SJSA1 (cell line): Measurements from ENCODE around the gene KRT75. TPM values are rescaled to one million over a fixed set of nuclear protein-coding genes. Genes with fewer than 3 reads are reported as not detected.

Experiments used
- DNase-seq, 2 experiments: peaks; one replicate each; pipeline ENCODE4 v3.0.0-alpha.2; 2015 to 2020; ENCODE audit warnings: low spot score in 2 of 2, low read depth in 1 of 2
- H3K27ac ChIP-seq: fragments of 250-450 bp; sonication (Bioruptor Pico); 2 replicates; pipeline ENCODE4 v1.5.1; 2020; ENCODE audit warnings: mild to moderate bottlenecking, moderate library complexity
- H3K27me3 ChIP-seq: fragments of 250-450 bp; sonication (Bioruptor Pico); replicated peaks from 2 replicates; pipeline ENCODE4 v1.5.1; 2020; ENCODE audit warnings: mild to moderate bottlenecking, moderate library complexity
- H3K36me3 ChIP-seq: fragments of 250-450 bp; sonication (Bioruptor Pico); 2 replicates; pipeline ENCODE4 v1.5.1; 2020; ENCODE audit warnings: mild to moderate bottlenecking
- H3K4me1 ChIP-seq: fragments of 250-450 bp; sonication (Bioruptor Pico); replicated peaks from 2 replicates; pipeline ENCODE4 v1.6.1; 2021; ENCODE audit warnings: mild to moderate bottlenecking
- H3K4me3 ChIP-seq: fragments of 250-450 bp; sonication (Bioruptor Pico); 2 replicates; pipeline ENCODE4 v1.5.1; 2020; ENCODE audit warnings: mild to moderate bottlenecking
- H3K9me3 ChIP-seq: fragments of 250-450 bp; sonication (Bioruptor Pico); replicated peaks from 2 replicates; pipeline ENCODE4 v1.5.1; 2020; ENCODE audit warnings: mild to moderate bottlenecking
- total RNA-seq: library from RNA; depleted of rRNA; stranded (reverse); fragments of >200 nt; shearing (Covaris generic); gene quantifications from 2 replicates; pipeline ENCODE4 v1.2.3, GENCODE V29; 2014

The KRT75 gene
- total RNA-seq, 1 experiment from 2014 or later: not detected

- Histone ChIP-seq H3K36me3 (no peaks in the 10 kb centered on the region), H3K4me3 (no peak overlapping the region), H3K27ac (no peak overlapping the region), H3K27me3 (peaks cover 7% of the 10 kb centered on the region; the same call in 1 of the 2 replicates), H3K4me1 (no peaks in the 10 kb centered on the region), H3K9me3 (no peaks in the 10 kb centered on the region)
- DNase-seq: no peak
Observed at GRCh38 chr12:52402377-52402776, 31.8 kb downstream of the KRT75 start.

DNA sequence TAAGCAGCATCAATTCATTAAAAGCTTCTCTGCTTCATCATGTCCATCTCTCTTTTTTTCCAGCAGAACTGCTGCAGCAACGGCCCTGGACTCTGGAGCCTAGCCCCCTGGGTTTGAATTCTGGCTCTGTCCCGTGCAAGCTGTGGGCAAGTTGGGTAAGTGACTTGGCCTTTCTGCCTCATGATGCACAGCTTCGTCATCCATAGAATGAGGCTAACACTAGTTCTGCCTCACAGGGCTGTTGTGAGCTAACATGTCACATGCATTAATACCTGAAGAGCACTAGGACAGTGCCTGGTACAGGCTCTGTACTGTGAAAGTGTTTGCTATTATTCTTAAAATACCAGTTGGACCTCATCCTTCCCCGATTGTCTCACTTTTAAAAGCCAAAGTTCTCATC is 32.2 kb downstream of the KRT75 start:
- H3K27me3 ChIP-seq: peaks cover 4% of the 10 kb centered on the region; the same call in 1 of the 2 replicates
- H3K4me3 ChIP-seq: no peak overlapping the region
- no peak for DNase-seq
- H3K4me1 ChIP-seq: no peaks in the 10 kb centered on the region
- H3K9me3 ChIP-seq: no peaks in the 10 kb centered on the region
- no peak overlapping the region for H3K27ac ChIP-seq
- H3K36me3 ChIP-seq: no peaks in the 10 kb centered on the region

- H3K27me3 ChIP-seq: peaks cover 4% of the 10 kb centered on the region; the same call in 1 of the 2 replicates
- H3K27ac ChIP-seq: no peak overlapping the region
- no peaks in the 10 kb centered on the region for H3K36me3 ChIP-seq
- H3K9me3 ChIP-seq: no peaks in the 10 kb centered on the region
- DNase-seq: no peak
- H3K4me3 ChIP-seq: no peak overlapping the region
- no peaks in the 10 kb centered on the region for H3K4me1 ChIP-seq
Observed at GRCh38 chr12:52401526-52401925, 32.6 kb downstream of the KRT75 start.

- Histone ChIP-seq H3K36me3 (no peaks in the 10 kb centered on the region), H3K4me1 (no peaks in the 10 kb centered on the region), H3K4me3 (no peak overlapping the region), H3K27ac (no peak overlapping the region), H3K9me3 (no peaks in the 10 kb centered on the region), H3K27me3 (peaks cover 8% of the 10 kb centered on the region)
- no peak for DNase-seq
Observed at GRCh38 chr12:52400906-52401305, 33.3 kb downstream of the KRT75 start.

- no peak overlapping the region for H3K4me3 ChIP-seq
- DNase-seq: no peak
- H3K9me3 ChIP-seq: no peaks in the 10 kb centered on the region
- H3K27me3 ChIP-seq: peaks cover 4% of the 10 kb centered on the region
- no peaks in the 10 kb centered on the region for H3K4me1 ChIP-seq
- no peaks in the 10 kb centered on the region for H3K36me3 ChIP-seq
- no peak overlapping the region for H3K27ac ChIP-seq
Observed at GRCh38 chr12:52399756-52400155, 34.4 kb downstream of the KRT75 start.

GRCh38 chr12:52398176-52398575 is 36.0 kb downstream of the KRT75 start:
- H3K9me3 ChIP-seq: no peaks in the 10 kb centered on the region
- no peak for DNase-seq
- peaks cover 4% of the 10 kb centered on the region for H3K27me3 ChIP-seq
- H3K4me1 ChIP-seq: no peaks in the 10 kb centered on the region
- no peak overlapping the region for H3K4me3 ChIP-seq
- H3K36me3 ChIP-seq: no peaks in the 10 kb centered on the region
- H3K27ac ChIP-seq: no peak overlapping the region

DNA sequence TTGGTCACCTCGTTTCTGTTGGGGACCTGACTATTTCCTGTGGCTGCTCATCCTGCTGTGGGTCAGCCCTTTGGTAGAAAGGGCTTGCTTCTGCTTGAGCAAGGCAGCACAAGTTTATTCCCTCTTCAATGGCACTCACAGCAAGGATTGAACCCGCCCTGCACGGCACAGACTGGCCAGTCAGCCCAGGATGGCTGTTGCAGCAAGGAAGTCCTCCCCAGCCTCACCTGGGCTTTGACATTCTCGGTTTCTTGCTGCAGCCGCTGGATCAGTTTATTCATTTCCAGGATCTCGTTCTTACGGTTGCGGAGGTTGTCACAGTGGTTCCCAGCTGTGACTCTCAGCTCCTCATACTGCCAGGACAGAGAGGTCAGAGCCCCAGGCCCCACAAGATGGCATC is 37.5 kb downstream of the KRT75 start:
- Histone ChIP-seq H3K4me3 (no peak overlapping the region), H3K27ac (no peak overlapping the region), H3K4me1 (no peaks in the 10 kb centered on the region), H3K36me3 (no peaks in the 10 kb centered on the region), H3K9me3 (no peaks in the 10 kb centered on the region), H3K27me3 (peaks cover 4% of the 10 kb centered on the region)
- no peak for DNase-seq

GRCh38 chr12:52395761-52396434 is 38.3 kb downstream of the KRT75 start:
- Histone ChIP-seq H3K9me3 (no peaks in the 10 kb centered on the region), H3K27ac (no peak overlapping the region), H3K36me3 (no peaks in the 10 kb centered on the region), H3K27me3 (peaks cover 4% of the 10 kb centered on the region), H3K4me1 (no peaks in the 10 kb centered on the region), H3K4me3 (no peak overlapping the region)
- no peak for DNase-seq

DNA sequence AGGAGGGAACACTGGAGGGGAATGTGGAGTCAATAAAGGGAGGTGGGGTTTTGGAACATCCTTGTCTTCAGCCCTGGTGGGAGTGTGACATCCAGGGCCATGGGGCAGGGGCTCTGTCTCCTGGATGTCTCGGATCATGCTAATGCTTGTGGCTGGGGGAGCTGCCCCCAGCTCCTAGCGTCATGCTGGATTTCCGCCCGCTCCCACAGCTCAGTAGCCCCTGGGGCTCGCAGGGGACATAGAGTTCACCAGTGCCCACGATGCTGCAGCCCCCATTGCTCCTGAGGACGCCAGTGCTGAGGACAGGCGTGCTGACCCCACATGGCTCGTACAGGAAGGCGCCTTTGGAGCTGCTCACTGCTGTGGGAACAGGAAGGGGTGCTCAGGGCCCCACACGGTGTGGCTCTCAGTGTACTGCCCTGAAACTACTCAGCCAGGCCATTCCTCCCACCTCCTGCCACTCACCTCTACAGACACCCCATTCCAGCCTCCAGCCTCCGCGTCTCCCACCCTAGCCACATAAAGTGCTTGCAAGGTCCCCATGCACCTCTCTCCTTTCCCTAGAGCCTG is 39.2 kb downstream of the KRT75 start:
- no peaks in the 10 kb centered on the region for H3K9me3 ChIP-seq
- H3K36me3 ChIP-seq: no peaks in the 10 kb centered on the region
- no peak overlapping the region for H3K4me3 ChIP-seq
- peaks cover 4% of the 10 kb centered on the region for H3K27me3 ChIP-seq
- no peak overlapping the region for H3K27ac ChIP-seq
- H3K4me1 ChIP-seq: no peaks in the 10 kb centered on the region
- DNase-seq: no peak

GRCh38 chr12:52392465-52393007 is 41.6 kb downstream of the KRT75 start:
- H3K9me3 ChIP-seq: no peaks in the 10 kb centered on the region
- H3K36me3 ChIP-seq: no peaks in the 10 kb centered on the region
- DNase-seq: no peak
- H3K4me3 ChIP-seq: no peak overlapping the region
- peaks cover 22% of the 10 kb centered on the region for H3K27me3 ChIP-seq
- H3K27ac ChIP-seq: no peak overlapping the region
- H3K4me1 ChIP-seq: no peaks in the 10 kb centered on the region

DNA sequence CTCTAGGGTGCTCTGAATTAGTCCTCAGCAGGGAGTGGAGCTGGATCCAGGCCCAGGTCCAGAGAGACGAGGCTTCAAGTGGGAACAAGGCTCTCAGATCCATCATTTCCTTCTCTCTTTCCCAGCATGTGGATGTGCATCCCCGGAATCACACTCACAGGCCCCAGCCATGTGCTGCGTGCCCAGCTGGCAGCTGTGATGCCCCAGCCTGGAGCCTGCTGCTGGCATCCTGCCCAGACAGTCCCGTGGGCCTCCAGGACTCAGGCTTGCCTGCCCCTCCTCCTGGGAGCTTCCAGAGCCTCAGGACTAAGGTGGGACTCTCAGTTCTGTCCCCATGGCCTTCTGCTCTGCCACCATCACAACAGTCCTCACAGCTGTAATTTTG is 42.6 kb downstream of the KRT75 start:
- Histone ChIP-seq H3K4me3 (no peak overlapping the region), H3K27ac (no peak overlapping the region), H3K27me3 (peaks cover 32% of the 10 kb centered on the region), H3K9me3 (no peaks in the 10 kb centered on the region), H3K36me3 (no peaks in the 10 kb centered on the region), H3K4me1 (no peaks in the 10 kb centered on the region)
- no peak for DNase-seq

- Histone ChIP-seq H3K4me1 (no peaks in the 10 kb centered on the region), H3K4me3 (no peak overlapping the region), H3K27ac (no peak overlapping the region), H3K9me3 (no peaks in the 10 kb centered on the region), H3K36me3 (no peaks in the 10 kb centered on the region), H3K27me3 (peaks cover 29% of the 10 kb centered on the region)
- peak in 1 of 2 experiments; percentile 12 for DNase-seq
Observed at GRCh38 chr12:52390739-52391617, 43.2 kb downstream of the KRT75 start.

- Histone ChIP-seq H3K27me3 (peaks cover 29% of the 10 kb centered on the region; the same call in 1 of the 2 replicates), H3K27ac (no peak overlapping the region)
- no peak for DNase-seq
Observed at GRCh38 chr12:52389313-52390207, 44.6 kb downstream of the KRT75 start.

More at GRCh38 chr12:52389313-52390207, 44.6 kb downstream of the KRT75 start:
- Histone ChIP-seq H3K9me3 (no peaks in the 10 kb centered on the region), H3K36me3 (no peaks in the 10 kb centered on the region), H3K4me1 (no peaks in the 10 kb centered on the region), H3K4me3 (no peak overlapping the region)
